NCI-H510A (cell line): Measurements from ENCODE around the gene CUEDC2.

Experiments
- DNase-seq: peaks from one replicate; lab custom pipeline; 2025; lab: John Stamatoyannopoulos, UW

The CUEDC2 gene

GRCh38 chr10:102432162-102432950 lies at the start of gene CUEDC2:
CUEDC2 (minus strand) TSS chr10:102432574; CDS start chr10:102425188, 7,386 bp downstream.
- DNase-seq, result peak; percentile 95

- DNase-seq, result no peak
These were observed 48.0 kb upstream of the CUEDC2 start for GRCh38 chr10:102480396-102480795.

GRCh38 chr10:102479651-102480050 lies 47.3 kb upstream of the CUEDC2 start:
- DNase-seq, result no peak

DNA sequence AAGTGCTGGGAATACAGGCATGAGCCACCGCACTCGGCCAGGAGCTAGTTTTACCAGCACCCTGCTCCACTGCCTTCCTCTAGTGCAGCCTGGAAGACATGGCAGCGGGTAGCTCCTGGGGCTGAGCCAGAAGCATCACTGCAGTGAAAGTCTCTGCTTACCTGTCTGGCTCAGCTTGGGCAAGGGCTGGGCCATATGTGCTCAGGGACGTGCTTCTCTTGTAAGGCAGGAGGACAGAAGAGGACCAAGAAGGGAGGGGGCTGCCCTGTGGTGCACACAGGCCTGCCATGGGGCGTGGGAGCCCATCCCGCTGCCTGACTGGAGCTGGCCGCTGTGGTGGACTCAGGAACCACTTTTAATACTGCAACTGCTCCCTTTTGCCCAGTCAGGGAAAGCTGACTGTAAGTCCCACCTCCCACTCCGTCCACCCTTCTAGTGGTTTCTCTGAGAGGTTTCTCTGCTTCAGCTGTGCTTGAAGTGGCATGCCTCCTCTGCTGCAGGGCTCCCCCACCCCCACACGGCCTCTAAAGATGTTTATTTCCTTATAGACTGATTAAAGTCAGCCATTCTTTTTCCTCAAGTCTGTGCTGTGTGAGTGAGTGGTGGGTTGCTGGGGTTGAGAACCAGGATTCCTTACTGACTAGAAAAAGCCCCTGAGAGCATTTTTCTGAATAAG lies 44.2 kb upstream of the CUEDC2 start:
- peak; percentile 20 for DNase-seq

GRCh38 chr10:102475451-102476040 lies 43.2 kb upstream of the CUEDC2 start:
- no peak for DNase-seq

- no peak for DNase-seq
These were observed 41.3 kb upstream of the CUEDC2 start for GRCh38 chr10:102473445-102474331.

GRCh38 chr10:102470579-102471546 lies 38.5 kb upstream of the CUEDC2 start:
- no peak for DNase-seq

DNA sequence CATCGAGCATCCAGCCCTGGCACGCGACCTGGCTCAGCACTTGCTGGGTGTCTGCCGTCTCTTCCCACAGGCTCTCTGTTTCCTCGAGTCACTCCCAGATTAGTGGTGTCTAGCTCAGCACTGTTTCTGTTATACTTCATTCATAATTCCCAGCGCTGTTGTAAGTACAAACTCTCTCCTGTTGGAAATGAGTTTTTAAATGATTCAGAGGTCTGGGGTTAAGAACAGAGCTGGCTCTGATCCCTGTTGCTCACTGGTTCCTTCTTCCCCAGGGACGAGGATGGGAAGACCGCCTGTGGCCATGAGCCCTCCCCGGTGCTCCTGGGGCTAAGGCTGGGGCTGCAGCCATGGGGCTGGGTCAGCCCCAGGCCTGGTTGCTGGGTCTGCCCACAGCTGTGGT lies 36.3 kb upstream of the CUEDC2 start:
- DNase-seq, result no peak

- DNase-seq, result no peak
These were observed 35.6 kb upstream of the CUEDC2 start for GRCh38 chr10:102467971-102468438.

- DNase-seq, result no peak
These were observed 34.9 kb upstream of the CUEDC2 start for GRCh38 chr10:102467318-102467717.

- DNase-seq, result no peak
These were observed 33.1 kb upstream of the CUEDC2 start for GRCh38 chr10:102465466-102465865.

DNA sequence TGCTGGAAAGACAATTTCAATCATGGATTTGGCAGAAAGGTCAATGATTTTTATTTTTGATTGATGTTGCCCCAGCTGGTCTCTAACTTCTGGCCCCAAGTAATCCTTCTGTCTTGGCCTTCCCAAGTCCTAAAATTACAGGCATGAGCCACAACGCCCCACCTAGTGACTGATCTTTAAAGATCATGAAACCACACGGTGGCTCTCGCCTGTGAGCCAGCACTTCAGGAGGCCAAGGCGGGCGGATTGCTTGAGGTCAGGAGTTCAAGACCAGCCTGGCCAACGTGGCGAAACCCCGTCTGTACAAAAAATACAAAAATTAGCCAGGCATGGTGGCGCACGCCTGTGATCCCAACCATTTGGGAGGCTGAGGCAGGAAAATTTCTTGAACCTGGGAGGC lies 31.6 kb upstream of the CUEDC2 start:
- DNase-seq, result no peak

DNA sequence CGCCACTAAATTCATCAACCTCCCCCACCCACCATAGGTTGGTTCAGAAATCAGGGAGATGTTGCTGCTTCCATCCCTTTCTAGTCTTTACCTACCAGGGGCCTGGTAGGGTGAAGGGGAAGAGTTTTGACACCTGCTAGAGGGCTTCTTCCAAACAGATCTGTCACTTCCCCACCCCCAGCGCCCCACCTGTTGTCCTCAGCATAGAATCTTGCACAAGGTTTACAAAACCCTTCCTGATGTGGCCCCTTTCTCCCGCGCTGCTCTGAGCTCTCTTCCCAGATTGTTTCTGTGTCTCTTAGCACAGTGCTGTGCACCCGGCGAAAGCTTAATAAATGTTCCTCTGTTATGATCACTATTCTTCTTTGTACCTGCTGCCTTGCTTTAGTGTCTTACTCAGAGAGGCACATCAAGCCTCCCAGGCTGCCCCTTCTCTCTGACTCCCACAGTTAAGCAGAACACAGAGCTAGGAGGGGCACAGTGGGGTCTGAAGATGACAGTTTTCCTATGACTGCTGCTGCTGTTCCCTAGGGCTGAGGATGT lies 30.2 kb upstream of the CUEDC2 start:
- no peak for DNase-seq

GRCh38 chr10:102461187-102462054 lies 29.0 kb upstream of the CUEDC2 start:
- DNase-seq, result peak; percentile 89

DNA sequence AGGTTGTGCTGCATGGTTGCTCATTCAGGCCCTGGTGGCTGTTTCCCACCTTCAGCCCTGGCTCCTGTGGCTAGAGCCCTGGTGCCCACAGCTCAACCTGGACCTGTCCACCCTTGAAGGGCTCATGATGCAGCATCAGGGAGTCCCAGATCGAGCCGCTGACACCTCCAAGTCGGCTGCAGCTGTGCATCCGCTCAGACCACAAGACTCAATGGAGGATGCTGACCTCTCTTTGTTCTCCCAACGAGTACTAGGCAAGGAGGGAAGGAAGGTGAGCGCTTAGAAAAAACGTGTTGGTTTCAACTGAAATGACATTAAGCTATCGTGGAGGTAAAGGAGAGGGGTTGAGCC lies 28.4 kb upstream of the CUEDC2 start:
- no peak for DNase-seq

DNA sequence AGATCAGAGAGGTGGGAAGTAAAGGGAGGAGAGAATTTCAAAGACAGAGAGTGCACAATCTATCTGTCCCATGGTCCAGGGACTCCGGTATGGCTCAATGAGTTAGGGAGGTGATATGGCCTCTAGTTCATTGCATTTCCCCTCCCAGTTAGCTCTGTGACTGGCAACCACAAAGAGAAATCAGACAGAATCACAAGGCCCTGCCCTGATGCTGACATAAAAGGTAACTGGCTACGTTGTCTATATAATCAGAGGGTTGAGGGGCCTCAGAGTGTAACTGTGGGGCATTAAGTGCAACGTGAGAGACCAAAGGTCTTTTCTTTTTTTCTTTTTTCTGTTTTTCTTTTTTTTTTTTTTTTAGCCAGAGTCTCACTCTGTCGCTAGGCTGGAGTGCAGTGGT lies 26.3 kb upstream of the CUEDC2 start:
- no peak for DNase-seq

DNA sequence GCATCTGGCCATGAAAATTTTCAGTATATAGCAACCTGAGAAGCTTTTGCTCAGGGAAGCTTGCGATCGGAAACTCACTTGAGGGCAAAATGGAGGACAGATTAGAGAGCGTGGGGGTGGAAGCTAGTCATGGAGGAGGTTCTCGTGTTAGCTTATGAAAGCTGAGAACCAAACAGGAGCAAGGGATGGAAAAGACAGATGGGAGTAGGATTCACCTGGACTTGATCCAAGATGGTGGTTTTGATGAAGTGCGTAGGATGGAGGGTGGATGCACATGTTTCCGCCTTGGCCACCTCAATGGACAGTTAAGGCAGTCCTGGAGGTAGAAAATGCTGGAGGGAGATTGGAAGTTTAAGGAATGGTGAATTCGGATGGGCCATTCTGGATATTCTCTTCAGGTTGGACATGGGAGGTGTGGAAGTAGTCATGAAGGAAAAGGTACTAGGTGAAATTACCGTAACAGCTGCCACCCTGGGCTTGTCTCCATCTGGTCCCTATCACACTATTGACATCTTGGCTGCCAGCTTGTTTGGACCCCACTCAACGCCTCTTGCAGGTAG lies 25.3 kb upstream of the CUEDC2 start:
- DNase-seq, result no peak

- DNase-seq, result no peak
These were observed 23.6 kb upstream of the CUEDC2 start for GRCh38 chr10:102455893-102456471.
